ENCODE data around the gene CLIC4.
A peak's percentile ranks its signal among the peaks of the same experiment; 100 is the strongest.

CLIC4 gene

DNA sequence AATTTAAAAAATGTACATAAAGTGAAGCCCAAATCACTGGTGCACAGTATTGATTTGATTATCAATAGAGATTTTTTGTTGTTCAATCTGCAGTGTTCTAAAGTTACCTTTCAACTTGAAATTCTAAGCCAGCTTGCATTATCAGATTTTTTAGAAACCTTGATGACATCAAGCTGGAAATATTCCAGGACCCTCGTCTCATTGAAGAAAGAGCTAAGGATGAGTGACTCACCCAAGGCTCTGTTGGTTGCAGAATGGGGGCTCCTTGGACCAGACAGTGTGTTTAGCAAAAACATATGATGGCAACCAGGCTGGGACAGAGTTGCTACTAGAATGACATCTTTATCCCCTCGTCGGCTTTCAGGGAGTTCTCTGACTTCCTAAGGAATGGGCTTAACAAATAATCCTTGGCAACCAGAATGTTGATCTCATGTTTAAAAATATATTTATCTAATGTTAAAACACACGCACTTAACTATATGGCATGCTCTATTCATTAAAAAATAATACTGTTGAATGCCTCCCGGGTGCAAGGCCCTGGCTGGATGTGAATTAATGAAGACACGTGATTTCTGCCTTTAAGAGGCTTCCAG is 105.2 kb downstream of the CLIC4 start:
- Histone ChIP-seq H3K9me3 (ENCODE audit: control insufficient read depth, low read length) (no peaks in the 10 kb centered on the region), H3K36me3 (ENCODE audit: control insufficient read depth, insufficient read depth, low read length) (peaks cover 9% of the 10 kb centered on the region), H3K4me3 (ENCODE audit: extremely low read depth, insufficient read depth, low read length, poor library complexity, severe bottlenecking) (no peak overlapping the region), H3K27ac (ENCODE audit: low read depth, low read length, severe bottlenecking) (peak overlapping the region; percentile 87), H3K4me1 (ENCODE audit: control insufficient read depth, insufficient read depth, low read length, poor library complexity, severe bottlenecking) (peaks cover 27% of the 10 kb centered on the region)
- WGBS, 2 experiments (ENCODE audit: insufficient coverage in 2 of 2): 70 to 89% methylated on average over 4 to 5 of the region's 6 CpGs

DNA sequence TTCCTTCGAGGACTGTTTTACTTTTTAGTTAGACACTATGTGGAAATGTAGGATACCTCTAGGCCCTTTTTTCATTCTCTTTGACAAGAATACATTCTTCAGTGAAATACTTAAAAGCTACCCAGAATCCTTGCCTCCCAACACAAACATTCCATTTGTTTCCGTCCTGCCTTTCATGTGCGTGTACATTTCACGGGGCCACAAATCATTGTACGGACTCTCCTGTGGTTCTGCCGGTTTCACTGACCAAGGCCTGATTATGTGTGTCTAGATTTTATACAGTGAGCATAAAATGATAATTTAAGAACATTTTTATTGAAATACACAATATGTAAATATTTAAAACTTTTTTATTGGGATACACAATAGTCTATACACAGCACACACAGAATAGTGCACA is 108.4 kb downstream of the CLIC4 start:
- WGBS, 2 experiments (ENCODE audit: insufficient coverage in 2 of 2): 60% methylated on average over 1 of the region's 6 CpGs; no CpG with 5 or more reads in 1 of the 2 experiments

DNA sequence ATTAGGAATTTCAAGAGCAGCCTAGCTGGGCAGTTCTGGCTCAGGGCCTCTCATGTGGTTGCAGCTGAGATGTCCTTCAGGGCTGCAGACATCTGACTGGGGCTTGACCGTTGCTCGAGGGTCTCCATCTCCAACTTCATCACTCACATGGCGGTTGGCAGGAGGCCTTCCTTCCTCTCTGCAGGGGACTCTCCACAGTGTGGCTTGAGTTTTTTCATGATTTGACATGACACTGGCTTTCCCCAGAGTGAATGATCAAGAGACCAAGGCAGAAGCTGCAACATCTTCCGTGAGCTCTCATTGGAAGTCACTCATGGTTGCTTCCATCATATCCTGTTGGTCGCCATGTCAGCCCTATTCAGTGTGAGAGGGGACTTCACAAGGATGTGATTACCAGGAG is 110.2 kb downstream of the CLIC4 start:
- no peaks in the 10 kb centered on the region for H3K36me3 ChIP-seq (ENCODE audit: control insufficient read depth, insufficient read depth, low read length)
- H3K9me3 ChIP-seq (ENCODE audit: control insufficient read depth, low read length): no peaks in the 10 kb centered on the region
- H3K4me1 ChIP-seq (ENCODE audit: control insufficient read depth, insufficient read depth, low read length, poor library complexity, severe bottlenecking): peaks cover 8% of the 10 kb centered on the region
- 80 to 85% methylated on average over 5 of the region's 5 CpGs for whole genome bisulfite sequencing, 2 experiments (ENCODE audit: insufficient coverage in 2 of 2)
- H3K27ac ChIP-seq (ENCODE audit: low read depth, low read length, severe bottlenecking): no peak overlapping the region
- no peak overlapping the region for H3K4me3 ChIP-seq (ENCODE audit: extremely low read depth, insufficient read depth, low read length, poor library complexity, severe bottlenecking)

More for the DNA sequence above, 108.4 kb downstream of the CLIC4 start:
- H3K36me3 ChIP-seq (ENCODE audit: control insufficient read depth, insufficient read depth, low read length): no peaks in the 10 kb centered on the region
- H3K4me1 ChIP-seq (ENCODE audit: control insufficient read depth, insufficient read depth, low read length, poor library complexity, severe bottlenecking): peaks cover 24% of the 10 kb centered on the region
- no peak overlapping the region for H3K4me3 ChIP-seq (ENCODE audit: extremely low read depth, insufficient read depth, low read length, poor library complexity, severe bottlenecking)
- no peaks in the 10 kb centered on the region for H3K9me3 ChIP-seq (ENCODE audit: control insufficient read depth, low read length)
- no peak overlapping the region for H3K27ac ChIP-seq (ENCODE audit: low read depth, low read length, severe bottlenecking)

DNA sequence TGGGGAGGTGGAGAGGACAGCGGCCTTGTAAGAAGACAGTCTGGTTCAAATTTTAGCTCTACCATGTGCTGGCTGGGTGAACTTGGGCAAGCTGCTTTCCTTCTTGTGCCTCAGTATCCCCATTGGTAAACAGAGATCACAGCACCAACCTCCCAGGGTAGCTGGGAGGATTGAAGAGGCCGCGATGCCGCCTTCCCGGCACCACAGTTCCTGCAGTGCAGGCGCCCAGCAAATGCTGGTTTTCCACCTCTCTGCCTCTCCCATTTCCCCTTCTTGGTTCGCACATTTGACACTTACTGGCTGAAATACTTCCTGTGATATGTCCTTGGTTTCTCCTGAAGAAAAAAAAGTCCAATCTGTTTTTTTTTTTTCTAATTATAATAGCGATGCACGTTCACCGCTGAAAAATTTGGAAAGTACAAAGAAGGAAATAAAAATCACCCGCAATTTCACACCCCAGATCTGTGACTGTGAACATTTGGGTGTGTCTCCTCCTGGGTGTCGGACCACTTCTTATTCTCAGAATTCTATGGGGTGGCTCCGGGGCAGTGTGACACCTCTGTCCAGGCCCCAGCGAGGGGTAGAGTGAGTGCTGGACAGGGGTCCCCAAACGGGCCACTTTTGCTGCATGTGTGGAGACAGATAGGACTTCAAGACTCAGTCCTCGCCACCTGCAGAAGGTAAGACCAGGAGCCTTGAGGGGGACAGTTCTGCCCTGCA is 111.7 kb downstream of the CLIC4 start:
- Histone ChIP-seq H3K36me3 (ENCODE audit: control insufficient read depth, insufficient read depth, low read length) (no peaks in the 10 kb centered on the region), H3K27ac (ENCODE audit: low read depth, low read length, severe bottlenecking) (no peak overlapping the region), H3K4me1 (ENCODE audit: control insufficient read depth, insufficient read depth, low read length, poor library complexity, severe bottlenecking) (peaks cover 6% of the 10 kb centered on the region), H3K9me3 (ENCODE audit: control insufficient read depth, low read length) (no peaks in the 10 kb centered on the region), H3K4me3 (ENCODE audit: extremely low read depth, insufficient read depth, low read length, poor library complexity, severe bottlenecking) (no peak overlapping the region)
- 93 to 96% methylated on average over 10 to 11 of the region's 16 CpGs for WGBS, 2 experiments (ENCODE audit: insufficient coverage in 2 of 2)

DNA sequence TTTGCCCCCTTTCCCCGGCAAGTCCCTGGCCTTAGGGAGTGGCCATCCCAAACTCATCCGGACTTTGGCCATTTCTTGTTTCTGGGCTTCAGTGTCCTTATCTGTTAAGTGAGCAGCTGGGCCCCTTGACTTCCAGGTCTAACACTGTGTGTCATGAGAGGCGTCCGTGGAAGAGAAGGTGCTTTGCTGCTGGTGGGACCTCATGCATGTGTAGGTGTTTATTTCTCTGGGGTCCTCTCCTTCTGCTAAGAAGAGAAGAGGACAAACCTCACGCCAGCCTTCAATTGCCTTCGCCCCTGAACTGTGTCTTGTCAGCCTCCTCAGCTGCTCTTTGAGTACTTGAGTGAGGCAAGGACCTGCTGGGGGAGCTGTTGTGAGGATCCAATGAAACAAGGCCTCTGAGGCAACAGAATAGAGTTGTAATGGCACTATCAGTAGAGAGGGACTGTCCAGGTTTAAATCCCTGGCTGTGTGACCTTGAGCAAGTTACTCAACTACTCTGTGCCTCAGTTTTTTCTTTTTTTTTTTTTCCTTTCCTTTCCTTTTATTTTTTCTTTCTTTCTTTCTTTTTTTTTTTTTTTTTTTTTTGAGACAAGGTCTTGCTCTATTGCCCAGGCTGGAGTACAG is 112.4 kb downstream of the CLIC4 start:
- Histone ChIP-seq H3K36me3 (ENCODE audit: control insufficient read depth, insufficient read depth, low read length) (no peaks in the 10 kb centered on the region), H3K27ac (ENCODE audit: low read depth, low read length, severe bottlenecking) (no peak overlapping the region), H3K4me1 (ENCODE audit: control insufficient read depth, insufficient read depth, low read length, poor library complexity, severe bottlenecking) (peaks cover 12% of the 10 kb centered on the region), H3K4me3 (ENCODE audit: extremely low read depth, insufficient read depth, low read length, poor library complexity, severe bottlenecking) (no peak overlapping the region), H3K9me3 (ENCODE audit: control insufficient read depth, low read length) (no peaks in the 10 kb centered on the region)
- 87 to 89% methylated on average over 2 to 4 of the region's 6 CpGs for WGBS, 2 experiments (ENCODE audit: insufficient coverage in 2 of 2)

DNA sequence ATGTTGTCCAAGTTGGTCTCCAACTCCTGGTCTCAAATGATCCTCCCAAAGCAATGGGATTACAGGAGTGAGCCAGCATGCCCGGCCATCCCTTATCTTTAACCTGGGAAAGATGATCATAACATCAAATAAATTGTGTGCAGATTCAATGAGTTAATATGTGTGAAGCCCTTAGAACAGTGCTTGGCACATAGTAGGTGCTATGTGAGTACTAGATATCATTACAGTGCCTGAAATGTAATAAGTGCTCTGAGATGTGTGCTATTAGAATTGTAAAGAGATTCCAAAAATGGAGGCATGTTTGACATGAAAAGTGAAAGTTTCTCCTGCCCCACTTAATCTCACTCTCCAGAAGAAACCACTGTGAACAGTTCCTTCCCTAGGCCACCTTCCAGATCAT is 113.0 kb downstream of the CLIC4 start:
- WGBS, 2 experiments (ENCODE audit: insufficient coverage in 2 of 2): no CpG with 5 or more reads among the region's 1 CpG
- Histone ChIP-seq H3K4me3 (ENCODE audit: extremely low read depth, insufficient read depth, low read length, poor library complexity, severe bottlenecking) (no peak overlapping the region), H3K4me1 (ENCODE audit: control insufficient read depth, insufficient read depth, low read length, poor library complexity, severe bottlenecking) (peaks cover 13% of the 10 kb centered on the region), H3K9me3 (ENCODE audit: control insufficient read depth, low read length) (no peaks in the 10 kb centered on the region), H3K27ac (ENCODE audit: low read depth, low read length, severe bottlenecking) (no peak overlapping the region), H3K36me3 (ENCODE audit: control insufficient read depth, insufficient read depth, low read length) (no peaks in the 10 kb centered on the region)

DNA sequence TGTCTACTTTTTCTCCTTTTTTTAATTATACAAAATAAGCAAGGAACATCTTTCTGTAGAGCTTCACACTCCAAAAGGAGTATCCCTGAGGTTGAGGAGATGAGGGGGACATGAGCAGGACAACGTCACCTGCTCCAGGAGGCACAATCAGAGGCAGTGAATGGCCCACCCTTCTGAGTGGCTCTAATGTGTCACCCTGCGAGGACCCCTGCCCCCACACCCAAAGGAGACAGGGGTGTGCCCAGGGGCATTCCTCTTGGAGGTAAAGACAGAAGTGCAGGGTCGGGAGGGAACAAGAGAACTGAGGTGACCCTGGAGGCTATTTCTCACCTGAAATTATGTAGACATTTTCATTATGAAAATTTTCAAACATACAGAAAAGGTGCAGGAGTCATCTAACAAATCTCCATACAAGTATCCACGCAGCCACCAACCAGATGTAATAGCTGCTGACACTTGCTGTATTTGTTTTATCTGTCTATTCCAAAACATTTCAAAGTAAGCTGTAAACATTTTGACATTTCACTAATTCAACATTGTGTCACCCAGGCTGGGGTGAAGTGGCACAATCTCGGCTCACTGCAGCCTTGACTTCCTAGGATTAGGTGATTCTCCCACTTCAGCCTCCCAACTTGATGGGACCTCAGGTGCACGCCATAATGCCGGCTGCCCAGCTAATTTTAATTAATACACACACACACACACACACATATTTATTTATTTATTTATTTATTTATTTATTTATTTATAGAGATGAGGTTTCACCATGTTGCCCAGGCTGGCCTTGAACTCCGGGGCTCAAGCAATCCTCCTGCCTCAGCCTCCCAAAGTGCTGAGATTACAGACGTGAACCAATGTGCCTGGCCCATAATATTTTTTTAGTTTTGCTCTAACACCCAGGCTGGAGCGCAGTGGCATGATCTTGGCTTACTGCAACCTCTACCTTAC is 114.1 kb downstream of the CLIC4 start:
- no peak overlapping the region for H3K27ac ChIP-seq (ENCODE audit: low read depth, low read length, severe bottlenecking)
- no peak overlapping the region for H3K4me3 ChIP-seq (ENCODE audit: extremely low read depth, insufficient read depth, low read length, poor library complexity, severe bottlenecking)
- 82 to 83% methylated on average over 5 of the region's 10 CpGs for WGBS, 2 experiments (ENCODE audit: insufficient coverage in 2 of 2)

DNA sequence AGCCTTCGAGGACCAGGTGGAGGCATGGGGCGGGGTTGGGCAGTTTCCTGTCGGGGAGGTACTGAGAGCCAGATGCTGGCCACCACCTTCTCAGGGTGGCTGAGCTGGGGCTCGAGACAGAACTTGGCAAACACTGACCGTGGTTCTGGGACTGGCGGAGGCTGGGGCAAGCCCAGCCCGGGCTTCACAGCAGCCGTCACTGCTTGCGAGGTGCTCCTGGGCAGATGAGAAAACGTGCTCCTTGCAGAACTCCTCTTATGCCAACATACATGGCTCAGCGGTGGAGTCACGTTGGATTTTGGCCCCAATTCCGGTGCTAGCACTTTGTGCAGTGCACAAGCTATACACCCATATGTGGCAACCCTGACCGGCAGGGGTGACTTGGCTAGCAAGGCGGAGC is 115.6 kb downstream of the CLIC4 start:
- Histone ChIP-seq H3K4me3 (ENCODE audit: extremely low read depth, insufficient read depth, low read length, poor library complexity, severe bottlenecking) (no peak overlapping the region), H3K4me1 (ENCODE audit: control insufficient read depth, insufficient read depth, low read length, poor library complexity, severe bottlenecking) (peaks cover 23% of the 10 kb centered on the region), H3K36me3 (ENCODE audit: control insufficient read depth, insufficient read depth, low read length) (no peaks in the 10 kb centered on the region), H3K9me3 (ENCODE audit: control insufficient read depth, low read length) (no peaks in the 10 kb centered on the region), H3K27ac (ENCODE audit: low read depth, low read length, severe bottlenecking) (no peak overlapping the region)
- 91 to 95% methylated on average over 14 to 15 of the region's 15 CpGs for WGBS, 2 experiments (ENCODE audit: insufficient coverage in 2 of 2)

More for the DNA sequence above, 114.1 kb downstream of the CLIC4 start:
- Histone ChIP-seq H3K9me3 (ENCODE audit: control insufficient read depth, low read length) (no peaks in the 10 kb centered on the region), H3K36me3 (ENCODE audit: control insufficient read depth, insufficient read depth, low read length) (no peaks in the 10 kb centered on the region), H3K4me1 (ENCODE audit: control insufficient read depth, insufficient read depth, low read length, poor library complexity, severe bottlenecking) (peaks cover 18% of the 10 kb centered on the region)

DNA sequence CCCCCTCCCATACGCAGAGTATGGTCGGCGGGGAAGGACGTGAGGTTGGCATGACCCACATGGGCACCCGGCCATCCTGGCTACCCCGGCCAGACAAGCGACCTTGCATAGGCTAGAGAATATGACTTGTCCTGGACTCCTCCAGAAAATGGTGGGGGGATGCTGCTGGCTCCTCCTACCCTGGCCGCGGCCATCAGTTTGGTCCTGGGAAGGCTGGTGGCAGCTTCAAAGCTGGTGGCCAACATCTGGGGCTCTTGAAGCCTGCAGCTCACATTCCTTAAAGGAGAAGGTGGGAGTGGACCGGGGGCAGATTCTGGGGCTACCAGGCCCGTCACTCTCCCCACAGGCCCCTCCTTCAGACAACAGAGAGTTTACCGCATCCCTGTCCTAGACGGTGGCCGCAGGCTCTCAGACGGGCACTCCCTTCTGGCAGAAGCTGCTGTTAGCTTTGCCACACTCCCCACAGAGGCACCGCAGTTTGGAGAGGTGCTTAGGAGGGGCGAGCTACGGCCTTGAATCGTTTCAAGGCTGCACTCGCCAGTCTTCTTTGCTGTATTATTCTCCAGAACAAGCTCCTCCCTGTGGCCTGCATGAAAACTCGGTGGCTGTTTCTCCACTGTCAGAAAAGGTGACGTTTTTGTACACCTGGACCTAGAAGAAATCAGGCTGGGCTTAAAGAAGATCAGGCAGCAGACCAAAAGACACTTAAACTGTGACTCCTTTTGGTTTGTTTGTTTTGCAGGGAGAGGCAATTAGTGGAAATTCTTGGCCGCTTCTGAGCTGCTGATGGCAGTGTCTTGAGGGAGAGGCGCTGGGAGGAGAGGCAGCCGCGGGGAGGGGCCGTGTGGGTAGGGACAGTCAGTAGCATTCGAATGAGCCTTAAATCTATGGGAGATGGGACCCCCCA is 116.8 kb downstream of the CLIC4 start:
- WGBS, 2 experiments (ENCODE audit: insufficient coverage in 2 of 2): 70 to 76% methylated on average over 20 to 24 of the region's 28 CpGs
- H3K27ac ChIP-seq (ENCODE audit: low read depth, low read length, severe bottlenecking): no peak overlapping the region
- no peaks in the 10 kb centered on the region for H3K36me3 ChIP-seq (ENCODE audit: control insufficient read depth, insufficient read depth, low read length)
- H3K4me3 ChIP-seq (ENCODE audit: extremely low read depth, insufficient read depth, low read length, poor library complexity, severe bottlenecking): no peak overlapping the region
- H3K4me1 ChIP-seq (ENCODE audit: control insufficient read depth, insufficient read depth, low read length, poor library complexity, severe bottlenecking): peaks cover 23% of the 10 kb centered on the region
- no peaks in the 10 kb centered on the region for H3K9me3 ChIP-seq (ENCODE audit: control insufficient read depth, low read length)

Data from mesodermal cell (in vitro differentiated cells).